Esophagus squamous epithelium (tissue), 5 donors: Measurements from ENCODE around the gene SPACA6. TPM values are rescaled to one million over a fixed set of nuclear protein-coding genes. Genes with fewer than 3 reads are reported as not detected.
A peak's percentile ranks its signal among the peaks of the same experiment; 100 is the strongest.

Experiments
- DNase-seq: peaks from one replicate; lab custom pipeline; 2025; lab: John Stamatoyannopoulos, UW
- H3K27ac ChIP-seq, 4 donors: fragments of 200-600 bp; sonication (generic); one replicate each; pipeline ENCODE4 v1.5.1; 2016 to 2019; ENCODE audit warnings: mild to moderate bottlenecking in 1 of 4
- H3K27me3 ChIP-seq, 4 donors: fragments of 200-600 bp; sonication (generic); 1 replicate in 3 of 4; 2 replicates in 1 of 4; pipeline versions ENCODE4 v1.5.1 to v1.6.0; 2017 to 2021; ENCODE audit warnings: antibody characterized with exemption in 1 of 4
- H3K36me3 ChIP-seq, 3 donors: fragments of 200-600 bp; sonication (generic); one replicate each; pipeline ENCODE4 v1.5.1; 2016 to 2019
- H3K4me1 ChIP-seq, 3 donors: fragments of 200-600 bp; sonication (generic); one replicate each; pipeline ENCODE4 v1.5.1; 2017 to 2019
- H3K4me3 ChIP-seq, 4 donors: fragments of 200-600 bp; sonication (generic); 1 replicate in 3 of 4; 2 replicates in 1 of 4; pipeline ENCODE4 v1.5.1; 2016 to 2019; ENCODE audit warnings: mild to moderate bottlenecking in 2 of 4, moderate library complexity in 1 of 4
- H3K9me3 ChIP-seq, 3 donors: fragments of 200-600 bp; sonication (generic); one replicate each; pipeline ENCODE4 v1.5.1; 2016 to 2019
- POLR2A ChIP-seq, 4 donors: fragments of 450-650 bp; IDR thresholded peaks; one replicate each; pipeline ENCODE4 v1.6.1; 2017; ENCODE audit warnings: antibody characterized with exemption in 4 of 4, mild to moderate bottlenecking in 4 of 4, moderate library complexity in 3 of 4
- WGBS, 2 donors: methylation state at CpG; one replicate each; pipeline ENCODE4 v1.1.5; 2018; 5-methylcytosine and 5-hydroxymethylcytosine counted together
- intact Hi-C: fragments of 100-400 bp; cut with DNase I; formaldehyde crosslinking; loops from one replicate; pipeline ENCODE4 v1.15.0; 2022
- total RNA-seq, 4 donors: library from RNA; depleted of rRNA; stranded (reverse); fragments of >200 nt; gene quantifications; one replicate each; pipeline ENCODE4 v1.1.0, GENCODE V29; 2016
- TF ChIP-seq, protein P1 (sequence below), 6 experiments: fragments of 450-650 bp in 4 of 6; fragments of 200-600 bp in 2 of 6; sonication (generic) in 2 of 6; IDR thresholded peaks; one replicate each; pipeline ENCODE4 v1.5.1; 2016 to 2019; ENCODE audit warnings: antibody characterized with exemption in 6 of 6, mild to moderate bottlenecking in 4 of 6, moderate library complexity in 4 of 6
- donor health status: DM: yes; HTN: yes; CAD: no.

Gene SPACA6
- total RNA-seq, 4 donors from 2014 or later, result 2.8 to 7.9 (median 4.8) TPM

DNA sequence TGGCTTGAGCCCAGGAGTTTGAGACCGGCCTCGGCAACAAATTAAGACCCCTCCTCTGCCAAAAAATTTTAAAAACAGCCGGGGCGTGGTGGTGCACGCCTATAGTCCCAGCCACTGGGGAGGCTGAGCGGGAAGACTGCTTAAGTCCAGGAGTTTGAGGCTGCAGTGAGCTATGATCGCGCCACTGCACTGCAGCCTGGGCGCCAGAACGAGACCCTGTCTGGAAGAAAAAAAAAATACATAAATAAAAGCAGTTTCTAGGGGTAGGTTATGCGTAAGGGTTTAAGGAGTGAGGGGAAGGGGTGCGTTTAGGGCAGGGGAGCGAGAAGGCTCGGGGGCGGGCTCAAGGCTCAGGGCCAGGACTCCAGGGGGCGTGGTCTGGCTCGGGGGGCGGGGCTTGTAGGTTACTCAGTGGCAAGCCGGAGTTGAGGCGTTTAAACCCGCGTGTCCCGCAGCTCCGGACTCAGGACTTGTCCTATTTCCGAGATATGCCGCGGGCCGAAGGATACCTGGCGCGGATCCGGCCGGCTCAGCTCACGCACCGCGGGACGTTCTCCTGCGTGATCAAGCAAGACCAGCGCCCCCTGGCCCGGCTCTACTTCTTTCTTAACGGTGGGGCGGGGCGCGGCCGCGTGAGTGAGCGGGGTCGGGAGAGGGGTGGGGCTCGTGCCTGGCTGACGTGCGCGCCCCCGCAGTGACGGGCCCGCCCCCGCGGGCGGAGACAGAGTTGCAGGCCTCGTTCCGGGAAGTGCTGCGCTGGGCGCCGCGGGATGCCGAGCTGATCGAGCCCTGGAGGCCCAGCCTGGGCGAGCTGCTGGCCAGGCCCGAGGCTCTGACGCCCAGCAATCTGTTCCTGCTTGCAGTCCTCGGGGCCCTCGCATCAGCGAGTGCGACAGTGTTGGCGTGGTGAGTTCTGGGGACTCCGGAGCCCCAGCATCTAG lies 10.7 kb downstream of the SPACA6 start:
- Histone ChIP-seq H3K9me3 (no peaks in the 10 kb centered on the region), H3K4me1 (peaks cover 24 to 42% (median 24%) of the 10 kb centered on the region in 3 donors), H3K27me3 (no peaks in the 10 kb centered on the region), H3K27ac (peak overlapping the region; percentile 83 to 97 (median 93)), H3K4me3 (peak overlapping the region; percentile 43 to 85 (median 71)), H3K36me3 (peaks cover 0 to 23% (median 0%) of the 10 kb centered on the region in 3 donors)
- TF ChIP-seq POLR2A (IDR thresholded peaks at IDR 0.05), result peak in 2 of 4 donors; percentile 75 to 90
- TF ChIP-seq, protein P1, sequence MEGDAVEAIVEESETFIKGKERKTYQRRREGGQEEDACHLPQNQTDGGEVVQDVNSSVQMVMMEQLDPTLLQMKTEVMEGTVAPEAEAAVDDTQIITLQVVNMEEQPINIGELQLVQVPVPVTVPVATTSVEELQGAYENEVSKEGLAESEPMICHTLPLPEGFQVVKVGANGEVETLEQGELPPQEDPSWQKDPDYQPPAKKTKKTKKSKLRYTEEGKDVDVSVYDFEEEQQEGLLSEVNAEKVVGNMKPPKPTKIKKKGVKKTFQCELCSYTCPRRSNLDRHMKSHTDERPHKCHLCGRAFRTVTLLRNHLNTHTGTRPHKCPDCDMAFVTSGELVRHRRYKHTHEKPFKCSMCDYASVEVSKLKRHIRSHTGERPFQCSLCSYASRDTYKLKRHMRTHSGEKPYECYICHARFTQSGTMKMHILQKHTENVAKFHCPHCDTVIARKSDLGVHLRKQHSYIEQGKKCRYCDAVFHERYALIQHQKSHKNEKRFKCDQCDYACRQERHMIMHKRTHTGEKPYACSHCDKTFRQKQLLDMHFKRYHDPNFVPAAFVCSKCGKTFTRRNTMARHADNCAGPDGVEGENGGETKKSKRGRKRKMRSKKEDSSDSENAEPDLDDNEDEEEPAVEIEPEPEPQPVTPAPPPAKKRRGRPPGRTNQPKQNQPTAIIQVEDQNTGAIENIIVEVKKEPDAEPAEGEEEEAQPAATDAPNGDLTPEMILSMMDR (IDR thresholded peaks at IDR 0.05), result peak; percentile 40 to 70 (median 42)
- intact Hi-C loops, result no loop called here
- 4 to 5% methylated on average over 15 to 28 of the region's 74 CpGs for WGBS, 2 donors
- peak; percentile 92 for DNase-seq

DNA sequence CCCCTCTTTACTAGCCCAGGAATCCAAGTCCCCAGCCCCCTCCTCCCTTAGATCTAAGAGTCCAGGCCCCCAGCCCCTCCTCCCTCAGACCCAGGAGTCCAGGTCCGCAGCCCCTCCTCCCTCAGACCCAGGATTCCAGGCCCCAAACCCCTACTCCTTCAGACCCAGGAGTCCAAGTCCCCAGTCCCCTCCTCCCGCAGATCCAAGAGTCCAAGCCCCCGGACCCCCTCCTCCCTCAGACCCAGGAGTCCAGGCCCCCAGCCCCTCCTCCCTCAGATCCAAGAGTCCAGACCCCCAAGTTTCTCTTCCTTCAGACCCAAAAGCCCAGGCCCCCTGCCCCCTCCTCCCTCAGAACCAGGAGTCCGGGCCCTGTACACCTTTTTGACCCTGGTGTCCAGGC lies 11.5 kb downstream of the SPACA6 start:
- no peak for DNase-seq
- Histone ChIP-seq H3K27me3 (no peaks in the 10 kb centered on the region), H3K4me3 (peak overlapping the region; percentile 43 to 85 (median 71)), H3K9me3 (no peaks in the 10 kb centered on the region), H3K4me1 (peaks cover 24 to 42% (median 24%) of the 10 kb centered on the region in 3 donors), H3K36me3 (peaks cover 0 to 19% (median 0%) of the 10 kb centered on the region in 3 donors), H3K27ac (peak overlapping the region; percentile 83 to 97 (median 93))
- 40 to 50% methylated on average over 1 to 2 of the region's 4 CpGs for WGBS, 2 donors
- intact Hi-C loops, result no loop called here
- TF ChIP-seq, protein P1 (IDR thresholded peaks at IDR 0.05), result no peak
- no peak for TF ChIP-seq POLR2A (IDR thresholded peaks at IDR 0.05)

DNA sequence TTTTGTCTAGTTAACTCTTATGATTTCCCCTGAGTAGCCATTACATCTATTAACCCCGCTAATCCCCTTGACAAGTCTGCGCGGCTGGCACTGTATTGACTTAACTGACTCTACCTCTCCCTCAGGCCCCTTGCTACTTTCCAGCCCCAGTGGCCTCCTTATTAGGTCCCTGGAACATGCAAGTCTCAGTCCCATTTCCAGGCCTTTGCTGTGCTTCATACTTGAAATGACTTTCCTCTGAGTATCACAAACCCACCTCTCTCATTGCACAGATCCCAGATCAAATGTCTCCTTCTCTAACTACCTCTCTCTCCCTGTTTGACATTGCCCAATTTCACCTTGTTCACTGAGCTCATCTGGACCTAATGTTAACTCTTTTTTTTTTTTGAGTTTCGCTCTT lies 13.2 kb downstream of the SPACA6 start:
- Histone ChIP-seq H3K27ac (no peak overlapping the region), H3K4me3 (no peak overlapping the region), H3K27me3 (no peaks in the 10 kb centered on the region), H3K9me3 (no peaks in the 10 kb centered on the region), H3K4me1 (peaks cover 24 to 42% (median 24%) of the 10 kb centered on the region in 3 donors), H3K36me3 (peaks cover 0 to 19% (median 0%) of the 10 kb centered on the region in 3 donors)
- 88 to 93% methylated on average over 4 of the region's 4 CpGs for WGBS, 2 donors
- TF ChIP-seq, protein P1 (IDR thresholded peaks at IDR 0.05), result no peak
- TF ChIP-seq POLR2A (IDR thresholded peaks at IDR 0.05), result no peak
- intact Hi-C loops, result no loop called here
- DNase-seq, result no peak

DNA sequence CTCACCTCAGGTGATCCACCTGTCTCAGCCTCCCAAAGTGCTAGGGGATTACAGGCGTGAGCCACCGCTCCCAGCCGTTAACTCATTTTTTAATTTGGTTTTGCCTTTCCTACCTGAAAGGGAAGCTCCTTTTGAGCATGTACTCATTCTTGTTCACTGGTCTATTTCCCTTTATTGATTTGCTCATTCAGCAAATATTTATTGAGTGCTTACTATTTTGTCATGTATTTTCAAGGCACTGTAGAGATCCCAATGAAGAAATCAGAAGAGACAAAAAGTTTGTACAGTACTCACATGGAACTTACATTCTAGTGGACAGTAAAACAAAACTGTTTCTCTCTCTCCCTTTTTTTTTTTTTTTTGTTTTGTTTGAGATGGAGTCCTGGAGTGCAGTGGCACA lies 13.8 kb downstream of the SPACA6 start:
- Histone ChIP-seq H3K27ac (no peak overlapping the region), H3K4me3 (no peak overlapping the region), H3K4me1 (peaks cover 23 to 37% (median 23%) of the 10 kb centered on the region in 3 donors), H3K9me3 (no peaks in the 10 kb centered on the region), H3K36me3 (peaks cover 0 to 19% (median 0%) of the 10 kb centered on the region in 3 donors), H3K27me3 (no peaks in the 10 kb centered on the region)
- intact Hi-C loops, result no loop called here
- WGBS, 2 donors, result 97% methylated on average over 3 of the region's 3 CpGs
- no peak for TF ChIP-seq POLR2A (IDR thresholded peaks at IDR 0.05)
- DNase-seq, result no peak

DNA sequence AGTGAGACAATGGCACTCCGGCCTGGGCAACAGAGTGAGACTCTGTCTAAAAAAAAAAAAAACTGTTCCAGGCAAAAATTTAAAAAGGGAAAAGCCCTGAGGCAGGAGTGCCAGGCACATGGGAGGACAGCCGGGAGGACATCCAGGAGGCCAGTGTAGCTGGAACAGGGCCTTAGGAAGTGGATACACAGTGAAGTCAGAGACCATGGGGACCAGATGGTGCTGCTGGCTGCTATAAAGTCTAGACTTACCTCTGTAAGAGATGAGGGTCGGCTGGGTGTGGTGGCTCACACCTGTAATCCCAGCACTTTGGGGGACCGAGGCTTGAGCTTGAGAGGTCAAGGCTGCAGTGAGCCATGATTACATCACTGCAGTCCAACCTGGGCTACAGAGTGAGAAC lies 15.7 kb downstream of the SPACA6 start:
- Histone ChIP-seq H3K36me3 (peaks cover 0 to 19% (median 0%) of the 10 kb centered on the region in 3 donors), H3K27ac (no peak overlapping the region), H3K4me3 (no peak overlapping the region), H3K4me1 (peaks cover 5 to 18% (median 7%) of the 10 kb centered on the region in 3 donors), H3K9me3 (no peaks in the 10 kb centered on the region), H3K27me3 (peaks cover 0 to 9% (median 0%) of the 10 kb centered on the region in 4 donors)
- intact Hi-C loops, result no loop called here
- no peak for DNase-seq
- no peak for TF ChIP-seq POLR2A (IDR thresholded peaks at IDR 0.05)
- TF ChIP-seq, protein P1 (IDR thresholded peaks at IDR 0.05), result no peak
- 70 to 87% methylated on average over 3 to 4 of the region's 4 CpGs for WGBS, 2 donors
